Middle frontal gyrus (tissue), 1 donor: ENCODE data around the gene CNTNAP2.
"Not testable (repeated sequence)": the region's sequence is repeated elsewhere in the genome, so short reads cannot be mapped to it uniquely, and the experiment has no call there.

ENCODE experiments used
- DNase-seq: peaks from one replicate; pipeline ENCODE4 v3.0.0-alpha.2; 2015; ENCODE audit warnings: low spot score; ENCODE audit errors: extremely low spot score

The CNTNAP2 gene

DNA sequence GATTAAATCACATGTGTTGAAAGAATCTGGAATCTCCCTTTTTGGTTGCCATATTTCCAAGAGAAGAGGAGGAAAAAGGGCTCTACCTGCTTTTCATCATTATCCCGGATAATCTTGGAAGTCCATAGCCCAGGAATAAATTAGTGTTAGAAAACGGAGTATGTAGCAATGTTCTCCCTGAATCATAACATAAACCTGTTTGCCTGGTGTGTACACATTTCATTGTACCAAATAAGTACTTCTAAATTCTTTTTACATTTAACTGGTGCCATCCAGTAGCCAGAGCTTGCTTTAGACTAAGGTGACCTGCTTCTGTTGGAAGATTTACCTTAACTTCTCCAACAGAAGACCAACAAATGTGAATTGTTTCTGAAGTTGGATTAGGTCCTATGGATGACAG lies 2291.7 kb downstream of the CNTNAP2 start:
- DNase-seq, result no peak

DNA sequence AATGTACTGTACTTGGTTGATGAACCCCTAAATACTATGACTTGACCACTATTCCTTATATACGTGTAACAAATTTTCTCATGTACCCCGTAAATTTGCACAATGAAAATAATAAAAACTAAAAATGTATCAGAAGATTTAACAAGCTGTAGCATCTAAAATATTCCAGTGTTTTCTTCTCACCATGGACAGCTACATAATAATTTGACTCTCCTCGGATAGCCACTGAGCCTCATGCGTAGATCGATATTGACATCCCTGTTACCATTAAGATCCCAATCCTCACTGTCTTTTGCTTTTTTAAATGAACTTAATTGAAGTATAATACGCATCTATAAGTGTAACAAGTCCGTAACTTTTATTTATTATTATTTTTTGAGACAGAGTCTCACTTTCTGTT lies 2294.3 kb downstream of the CNTNAP2 start:
- no peak for DNase-seq

DNA sequence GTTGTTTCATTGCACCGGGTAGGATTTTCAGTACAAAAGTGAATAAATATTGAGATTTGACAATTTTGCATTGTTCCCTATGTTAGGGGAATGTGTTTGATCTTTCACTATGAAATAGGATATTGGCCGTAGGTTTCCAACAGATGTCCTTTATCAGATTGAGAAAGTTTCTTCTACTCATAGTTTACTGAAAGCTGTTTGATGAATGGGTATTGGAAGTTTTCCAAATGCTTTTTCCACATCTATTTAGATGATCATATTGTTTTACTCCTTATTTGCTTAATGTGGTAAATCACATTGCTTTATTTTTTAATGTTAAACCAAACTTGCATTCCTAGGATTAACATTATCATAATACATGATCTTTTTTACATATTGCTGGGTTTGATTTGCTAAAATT lies 2296.1 kb downstream of the CNTNAP2 start:
- DNase-seq, result no peak

DNA sequence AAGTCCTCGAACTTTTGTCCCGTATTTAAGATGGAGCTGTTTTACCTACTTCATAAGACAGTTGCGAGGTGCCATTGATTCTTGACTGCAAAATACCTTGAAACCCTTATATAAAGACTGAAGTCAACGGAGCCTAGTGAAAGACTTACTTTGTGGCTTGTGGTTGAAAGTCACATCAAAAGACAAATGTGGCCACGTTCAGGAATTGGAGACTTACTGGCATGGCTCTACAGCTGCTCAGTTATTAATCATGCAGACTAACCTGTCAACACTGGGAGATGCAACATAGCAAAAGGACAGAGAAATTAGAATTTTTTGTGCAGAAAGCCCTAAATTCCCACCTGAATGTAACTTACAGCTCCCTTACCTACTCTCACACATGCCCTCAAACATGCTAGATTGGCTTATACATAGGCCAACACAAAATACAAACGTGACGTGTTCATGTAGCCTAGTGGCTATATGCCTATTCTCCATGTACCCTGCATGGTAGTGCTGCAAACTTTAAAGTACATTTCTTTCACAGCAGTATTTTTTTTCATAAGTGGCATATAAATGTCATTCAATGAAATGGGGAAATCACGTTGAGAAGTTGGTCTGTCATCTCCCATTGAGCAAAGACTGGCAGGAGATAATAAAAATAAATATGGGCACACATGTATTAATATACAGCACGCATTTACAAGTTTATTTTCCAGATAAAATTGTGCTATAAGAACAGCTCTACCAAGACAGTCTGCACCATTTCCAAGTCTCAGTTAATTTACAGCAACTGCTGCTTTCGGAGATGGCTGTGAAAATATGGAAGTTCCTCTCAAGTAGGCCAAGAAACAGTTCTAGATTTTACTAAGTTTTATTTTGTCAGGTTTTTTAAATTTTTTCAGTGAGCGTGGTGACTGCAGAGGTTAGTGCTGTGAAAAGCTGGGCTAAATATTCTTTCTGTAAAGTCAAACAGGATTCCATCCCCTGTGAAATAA lies 2303.5 kb downstream of the CNTNAP2 start:
- no peak for DNase-seq

DNA sequence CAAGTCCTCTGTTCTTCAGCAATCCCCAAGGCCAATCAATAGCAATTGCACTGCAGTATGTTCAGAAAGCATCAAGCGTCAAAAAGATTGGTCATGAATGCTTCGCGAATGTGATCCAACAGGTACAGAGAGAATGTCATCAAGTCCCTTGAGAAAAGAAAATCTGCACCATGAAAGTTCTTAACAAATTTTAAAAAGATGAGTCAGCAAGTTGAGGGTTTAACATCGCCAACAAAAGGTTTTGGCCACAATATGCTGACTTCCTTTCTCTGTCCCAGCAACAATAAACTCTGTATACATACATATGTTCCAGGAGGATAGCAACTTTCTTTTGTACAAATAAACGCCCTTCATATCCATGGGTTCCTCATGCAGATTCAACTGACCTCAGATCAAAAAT lies 2305.4 kb downstream of the CNTNAP2 start:
- DNase-seq, result no peak

DNA sequence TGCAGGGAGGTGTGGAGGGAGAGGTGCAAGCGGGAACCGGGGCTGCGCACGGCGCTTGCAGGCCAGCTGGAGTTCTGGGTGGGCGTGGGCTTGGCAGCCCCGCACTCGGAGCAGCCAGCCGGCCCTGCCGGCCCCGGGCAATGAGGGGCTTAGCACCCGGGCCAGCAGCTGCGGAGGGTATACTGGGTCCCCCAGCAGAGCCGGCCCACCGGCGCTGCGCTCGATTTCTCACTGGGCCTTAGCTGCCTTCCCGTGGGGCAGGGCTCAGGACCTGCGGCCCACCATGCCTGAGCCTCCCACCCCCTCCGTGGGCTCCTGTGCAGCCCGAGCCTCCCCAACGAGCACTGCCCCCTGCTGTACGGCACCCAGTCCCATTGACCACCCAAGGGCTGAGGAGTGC lies 2309.8 kb downstream of the CNTNAP2 start:
- DNase-seq, result not testable (repeated sequence)

DNA sequence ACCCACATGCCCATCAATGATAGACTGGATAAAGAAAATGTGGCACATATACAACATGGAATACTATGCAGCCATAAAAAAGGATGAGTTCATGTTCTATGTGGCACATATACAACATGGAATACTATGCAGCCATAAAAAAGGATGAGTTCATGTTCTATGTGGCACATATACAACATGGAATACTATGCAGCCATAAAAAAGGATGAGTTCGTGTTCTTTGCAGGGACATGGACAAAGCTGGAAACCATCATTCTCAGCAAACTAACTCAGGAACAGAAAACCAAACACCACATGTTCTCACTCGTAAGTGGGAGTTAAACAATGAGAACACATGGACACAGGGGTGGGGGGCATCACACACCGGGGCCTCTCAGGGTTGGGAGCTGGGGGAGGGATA lies 2314.1 kb downstream of the CNTNAP2 start:
- DNase-seq, result not testable (repeated sequence)

DNA sequence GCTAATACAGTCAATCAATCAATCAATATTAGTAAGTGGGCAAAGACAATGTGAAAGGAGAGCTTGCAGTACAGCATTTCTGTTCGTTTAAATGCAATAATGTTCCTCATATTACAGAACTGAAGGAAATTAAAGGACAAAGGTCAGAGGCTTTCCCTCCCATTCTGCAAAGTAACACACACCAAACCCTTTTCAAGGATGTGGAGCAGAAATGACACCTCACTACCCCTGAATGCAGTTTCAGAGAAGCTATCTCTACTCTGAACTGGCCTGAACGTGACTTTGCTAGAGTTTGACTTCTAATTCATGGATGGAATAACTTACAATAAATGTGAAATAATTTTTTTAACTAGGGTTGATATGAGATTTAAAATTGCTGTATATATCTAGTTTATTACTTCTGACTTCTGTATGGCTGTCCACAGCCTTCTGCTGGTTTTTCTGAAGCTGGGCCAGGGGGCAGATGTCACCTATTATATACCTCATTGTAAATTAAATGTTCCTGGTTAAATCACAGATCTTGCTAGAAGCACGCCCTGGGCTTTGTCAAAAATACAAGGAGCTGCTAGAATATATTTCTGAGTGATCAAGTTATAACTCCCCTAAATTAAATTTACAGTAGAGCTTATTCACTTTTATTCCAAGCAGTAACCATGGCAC lies 2317.1 kb downstream of the CNTNAP2 start:
- DNase-seq, result no peak

DNA sequence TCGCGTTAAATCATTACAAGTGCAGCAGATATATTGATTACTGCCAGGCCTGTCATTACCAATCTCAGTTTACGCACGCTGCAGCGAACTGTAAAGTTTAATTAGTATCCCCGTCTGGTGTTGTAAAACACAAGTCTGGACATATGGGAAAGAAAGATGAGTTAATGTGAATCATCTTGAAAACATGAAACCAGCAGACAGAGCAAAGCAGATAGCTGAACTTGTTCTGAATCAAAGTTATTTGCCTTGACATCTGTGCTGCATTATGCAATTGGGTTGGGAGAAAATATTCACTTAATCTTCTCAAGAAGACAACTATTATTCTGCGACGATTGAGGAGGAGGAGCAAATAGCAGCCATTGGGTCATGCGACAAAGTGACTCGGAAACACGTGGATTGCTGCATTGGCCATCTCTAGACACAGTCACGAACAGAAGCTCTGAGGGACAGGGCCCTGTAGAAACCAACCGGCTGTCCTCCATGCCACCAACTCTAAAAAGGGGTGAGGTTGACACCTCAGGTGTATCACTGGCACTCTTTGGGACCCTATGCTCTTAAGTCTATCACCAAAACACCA lies 2317.7 kb downstream of the CNTNAP2 start:
- no peak for DNase-seq

DNA sequence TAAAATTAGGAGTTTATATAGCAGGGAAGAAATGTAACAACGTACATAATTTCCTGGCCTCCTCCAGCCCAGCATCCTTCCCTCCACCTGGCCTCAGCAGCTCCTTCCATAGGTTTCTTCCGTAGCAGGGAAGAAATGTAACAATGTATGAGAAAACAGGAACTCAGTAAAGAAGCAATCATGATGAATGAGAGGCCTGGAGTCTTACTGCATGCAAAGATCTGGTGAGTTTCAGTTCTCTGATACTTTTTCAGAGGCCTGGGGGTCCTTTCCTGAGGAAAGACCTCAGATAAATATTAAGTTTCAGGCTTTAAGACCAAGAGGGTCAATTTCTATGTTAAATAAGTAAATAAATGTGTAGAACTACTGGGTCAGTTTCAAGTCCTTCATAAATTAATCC lies 2318.3 kb downstream of the CNTNAP2 start:
- no peak for DNase-seq

DNA sequence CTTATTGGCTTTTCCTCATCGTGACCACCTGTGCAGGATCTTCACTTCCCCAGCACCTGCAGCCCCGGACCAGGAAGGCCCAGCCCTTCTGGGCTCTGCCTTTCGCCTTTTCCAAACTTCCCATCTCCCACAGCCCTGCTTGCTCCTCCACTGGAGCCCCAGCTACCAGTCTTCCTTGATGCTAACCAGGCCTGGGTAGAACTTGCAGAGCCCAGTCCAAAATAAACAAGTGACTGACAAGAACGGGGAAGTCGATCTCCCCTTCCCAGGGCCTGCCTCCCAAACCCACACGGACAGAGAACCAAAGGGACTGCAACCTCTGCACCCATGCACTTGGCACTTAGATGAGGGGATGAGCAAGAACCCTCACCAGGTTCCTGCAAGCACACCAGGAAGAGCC lies 2319.1 kb downstream of the CNTNAP2 start:
- DNase-seq, result no peak

DNA sequence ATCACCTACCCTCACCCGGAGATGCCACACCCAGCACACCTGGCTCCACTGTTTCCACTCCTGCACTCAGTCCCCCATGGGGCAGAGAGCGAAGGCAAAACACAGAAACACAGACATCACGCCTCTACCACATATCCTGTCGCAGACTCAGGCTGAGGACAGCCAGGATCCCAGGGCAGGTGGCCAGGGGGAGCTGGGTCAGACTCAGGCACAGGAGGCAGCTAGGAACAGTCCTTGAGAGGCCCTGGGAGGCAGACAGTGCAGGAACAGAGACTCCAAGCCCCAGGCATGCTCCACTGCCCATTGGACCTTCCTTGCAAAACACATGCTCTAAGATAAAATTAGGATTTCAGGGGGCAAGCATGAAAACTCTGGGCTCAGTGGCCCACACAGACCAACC lies 2319.5 kb downstream of the CNTNAP2 start:
- DNase-seq, result no peak

DNA sequence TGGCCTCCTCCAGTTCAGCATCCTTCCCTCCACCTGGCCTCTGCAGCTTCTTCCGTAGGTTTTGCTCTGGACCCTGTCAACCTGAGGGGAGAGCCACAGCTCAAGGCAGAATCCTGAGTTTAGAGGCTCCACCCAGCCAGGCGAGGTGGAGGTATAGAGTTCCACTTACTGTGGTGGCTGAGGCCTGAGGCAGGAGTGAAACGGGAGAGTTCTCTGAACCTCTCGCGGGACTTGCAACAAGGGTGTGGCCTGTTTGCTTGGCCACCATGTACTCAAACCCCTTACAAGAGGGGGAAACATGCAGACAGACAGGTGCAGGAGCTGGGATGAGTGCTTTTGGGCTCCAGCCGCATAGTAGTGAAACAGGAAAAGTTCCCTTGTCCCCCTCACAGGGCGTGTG lies 2320.0 kb downstream of the CNTNAP2 start:
- no peak for DNase-seq

DNA sequence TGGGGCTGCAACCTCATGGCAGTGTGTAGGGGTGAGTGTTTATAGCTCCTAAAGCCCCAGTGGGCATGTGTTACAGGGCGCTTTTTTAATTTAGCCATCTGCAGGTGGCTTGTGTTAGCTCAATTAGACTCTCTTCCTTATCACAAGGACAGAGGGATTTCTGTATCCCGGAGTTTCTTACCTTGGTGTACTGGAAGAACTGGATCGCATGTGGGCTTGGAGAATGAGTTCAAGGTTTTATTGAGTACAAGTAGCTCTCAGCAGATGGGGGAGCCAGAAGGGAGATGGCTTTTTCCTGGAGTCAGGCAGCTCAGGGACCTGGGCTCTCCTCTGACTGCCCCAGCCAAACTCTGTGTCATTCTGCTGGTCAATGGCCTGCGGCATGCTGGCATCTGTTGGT lies 2320.4 kb downstream of the CNTNAP2 start:
- no peak for DNase-seq

DNA sequence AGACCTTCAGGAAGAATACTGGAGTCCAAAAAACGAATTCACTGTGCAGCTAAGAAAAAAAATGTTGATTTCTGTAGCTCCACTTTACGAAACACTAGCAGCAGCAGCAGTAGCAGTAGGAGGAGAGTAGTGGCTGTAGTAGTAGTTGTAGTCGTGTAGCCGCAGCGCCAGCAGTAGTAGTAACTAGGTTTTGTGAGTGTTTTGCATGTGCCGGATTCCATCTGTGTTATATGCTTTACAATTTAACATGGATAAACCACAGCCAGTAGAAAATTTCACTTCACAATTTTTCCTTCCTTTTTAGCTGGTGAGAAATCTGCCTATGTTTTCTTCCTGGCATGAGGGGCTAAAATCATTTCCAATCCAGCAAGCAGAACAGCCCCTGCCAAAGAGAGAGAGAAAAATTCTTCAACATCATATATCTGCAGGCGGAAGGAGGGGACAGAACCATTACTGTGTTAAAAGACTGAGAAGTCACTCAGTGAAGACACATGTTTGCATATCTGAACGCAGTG lies 2325.6 kb downstream of the CNTNAP2 start:
- no peak for DNase-seq

DNA sequence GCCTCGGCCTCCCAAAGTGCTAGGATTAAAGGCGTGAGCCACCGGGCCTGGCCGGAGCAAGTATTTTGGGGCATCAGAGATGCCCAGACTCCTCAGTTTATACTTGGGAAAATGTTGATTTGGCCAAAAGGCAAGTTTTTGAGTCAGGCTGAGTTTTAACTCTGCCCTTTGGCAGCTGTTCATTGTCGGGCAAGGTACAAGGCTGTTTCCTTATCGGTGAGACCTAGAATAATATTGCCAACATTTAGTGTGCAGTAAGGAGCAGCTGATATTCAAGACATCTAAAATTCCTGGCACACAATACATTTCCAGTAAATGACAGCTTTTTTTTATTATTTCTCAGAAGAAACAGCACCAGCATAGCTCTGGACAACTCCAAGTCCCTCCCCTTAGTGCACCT lies 2326.3 kb downstream of the CNTNAP2 start:
- DNase-seq, result no peak

DNA sequence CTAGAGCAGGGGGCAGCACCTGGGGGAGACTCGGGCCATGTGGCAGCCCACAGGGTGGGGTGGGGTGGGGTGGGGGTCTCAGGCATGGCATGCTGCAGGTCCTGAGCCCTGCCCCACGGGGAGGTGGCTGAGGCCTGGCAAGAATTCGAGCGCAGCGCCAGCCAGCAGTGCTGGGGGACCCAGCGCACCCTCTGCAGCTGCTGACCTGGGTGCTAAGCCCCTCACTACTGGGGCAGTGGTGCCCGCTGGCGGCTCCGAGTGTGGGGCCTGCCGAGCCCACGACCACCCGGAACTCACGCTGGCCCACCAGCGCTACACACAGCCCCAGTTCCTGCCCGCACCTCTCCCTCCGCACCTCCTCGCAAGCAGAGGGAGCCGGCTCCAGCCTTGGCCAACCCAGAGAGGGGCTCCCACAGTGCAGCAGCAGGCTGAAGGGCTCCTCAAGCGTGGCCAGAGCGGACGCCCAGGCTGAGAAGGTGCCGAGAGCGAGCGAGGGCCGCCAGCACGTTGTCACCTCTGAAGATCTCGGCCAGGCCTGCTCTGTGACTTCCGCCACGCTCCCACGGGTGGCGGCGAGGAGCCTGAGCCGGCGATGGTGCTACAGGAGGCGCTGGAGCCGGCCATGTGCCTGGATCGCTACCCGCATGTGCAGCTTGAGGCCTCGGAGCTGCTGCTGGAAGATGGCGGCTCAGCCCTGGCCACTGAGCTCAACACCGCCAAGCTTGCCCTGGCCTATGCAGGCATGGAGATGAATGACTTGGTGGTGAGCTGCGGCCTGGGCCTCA lies 2328.9 kb downstream of the CNTNAP2 start:
- no peak for DNase-seq

DNA sequence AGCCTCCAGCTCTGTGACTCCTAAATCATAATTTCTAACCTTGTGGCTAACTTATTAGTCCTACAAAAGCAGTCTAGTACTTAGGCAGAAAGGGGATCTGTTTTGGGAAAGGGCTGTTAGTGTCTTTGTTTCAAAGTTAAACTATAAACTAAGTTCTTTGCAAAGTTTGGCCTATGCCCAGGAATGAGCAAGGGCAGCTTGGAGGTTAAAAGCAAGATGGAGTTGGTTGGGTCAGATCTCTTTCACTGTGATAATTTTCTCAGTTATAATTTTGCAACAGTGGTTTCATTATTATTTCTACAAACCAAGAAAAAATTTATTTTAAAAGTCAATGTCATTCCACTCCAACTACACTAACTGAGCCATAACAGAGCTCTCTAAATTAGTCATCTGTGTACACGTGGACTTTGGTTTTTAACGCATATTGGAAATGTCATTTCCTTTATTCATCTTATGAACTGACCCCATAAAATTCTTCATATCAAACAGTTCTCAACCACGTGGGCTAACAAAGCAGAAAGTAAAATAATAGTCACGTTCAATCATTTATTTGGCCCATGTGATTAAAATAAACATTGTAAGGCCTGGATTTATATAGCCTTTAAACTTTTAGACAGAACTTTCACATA lies 2330.7 kb downstream of the CNTNAP2 start:
- DNase-seq, result no peak

DNA sequence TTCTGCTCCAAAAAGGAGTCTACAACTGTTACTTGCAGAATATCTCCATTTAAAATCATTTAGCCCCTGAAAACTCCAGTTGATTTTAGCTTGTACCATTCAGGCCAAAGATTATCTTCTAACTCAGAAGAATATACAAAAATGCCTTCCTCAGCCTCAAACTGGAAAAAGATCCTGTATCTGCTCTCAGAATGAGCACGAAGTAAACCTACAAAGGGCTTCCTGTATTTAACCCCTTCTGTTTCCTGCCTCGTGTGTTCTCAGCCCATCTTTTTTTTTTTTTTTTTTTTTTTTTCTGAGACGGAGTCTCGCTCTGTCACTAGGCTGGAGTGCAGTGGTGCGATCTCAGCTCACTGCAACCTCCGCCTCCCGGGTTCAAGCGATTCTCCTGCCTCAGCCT lies 2334.9 kb downstream of the CNTNAP2 start:
- DNase-seq, result not testable (repeated sequence)

DNA sequence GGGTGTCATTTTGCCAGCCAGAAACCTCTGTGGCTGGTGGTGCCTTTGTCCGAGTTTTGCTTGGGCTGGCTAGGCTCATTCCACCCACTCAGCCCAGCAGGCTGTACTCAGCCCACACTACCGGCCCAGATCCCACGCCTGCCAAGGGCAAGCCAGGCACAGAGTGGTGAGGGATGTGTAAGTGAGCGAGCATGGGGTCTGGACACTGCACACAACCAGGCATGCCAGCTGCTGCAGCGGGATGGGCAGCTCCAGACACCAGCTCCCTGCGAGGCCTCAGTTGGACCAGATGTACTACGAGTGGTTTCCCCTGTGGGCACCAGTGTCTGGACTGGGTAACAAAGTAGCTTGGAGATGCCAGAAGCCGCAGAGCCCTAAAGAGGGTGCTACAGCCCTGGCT lies 2339.8 kb downstream of the CNTNAP2 start:
- DNase-seq, result no peak
